ENCODE measurements around the gene HAUS7.

HAUS7 gene

GRCh38 chrX:153491918-153492317 lies 21.5 kb upstream of the HAUS7 start:
- Histone ChIP-seq H3K27ac (ENCODE audit: low read depth, low read length) (no peak overlapping the region), H2AFZ (ENCODE audit: low read length, unreplicated experiment) (no peak overlapping the region), H3K79me2 (ENCODE audit: control insufficient read depth, insufficient read depth, low read length, unreplicated experiment) (peaks cover 19% of the 10 kb centered on the region), H3K4me3 (ENCODE audit: low read depth, low read length) (no peak overlapping the region), H3K36me3 (ENCODE audit: insufficient read depth, low read length) (no peaks in the 10 kb centered on the region), H3K27me3 (ENCODE audit: insufficient read depth, low read length) (no peaks in the 10 kb centered on the region), H3K4me1 (ENCODE audit: control insufficient read depth, insufficient read depth, low read length, unreplicated experiment) (peaks cover 46% of the 10 kb centered on the region)

GRCh38 chrX:153491351-153491914 lies 21.1 kb upstream of the HAUS7 start:
- Histone ChIP-seq H3K36me3 (ENCODE audit: insufficient read depth, low read length) (no peaks in the 10 kb centered on the region), H3K79me2 (ENCODE audit: control insufficient read depth, insufficient read depth, low read length, unreplicated experiment) (peaks cover 17% of the 10 kb centered on the region), H3K27ac (ENCODE audit: low read depth, low read length) (no peak overlapping the region), H3K27me3 (ENCODE audit: insufficient read depth, low read length) (no peaks in the 10 kb centered on the region), H3K4me3 (ENCODE audit: low read depth, low read length) (no peak overlapping the region), H2AFZ (ENCODE audit: low read length, unreplicated experiment) (no peak overlapping the region), H3K4me1 (ENCODE audit: control insufficient read depth, insufficient read depth, low read length, unreplicated experiment) (peaks cover 47% of the 10 kb centered on the region)

- H3K4me1 ChIP-seq (ENCODE audit: control insufficient read depth, insufficient read depth, low read length, unreplicated experiment): peaks cover 44% of the 10 kb centered on the region
- H3K27ac ChIP-seq (ENCODE audit: low read depth, low read length): no peak overlapping the region
- H3K4me3 ChIP-seq (ENCODE audit: low read depth, low read length): no peak overlapping the region
- no peak overlapping the region for H2AFZ ChIP-seq (ENCODE audit: low read length, unreplicated experiment)
- no peaks in the 10 kb centered on the region for H3K36me3 ChIP-seq (ENCODE audit: insufficient read depth, low read length)
- H3K27me3 ChIP-seq (ENCODE audit: insufficient read depth, low read length): no peaks in the 10 kb centered on the region
- peaks cover 6% of the 10 kb centered on the region for H3K79me2 ChIP-seq (ENCODE audit: control insufficient read depth, insufficient read depth, low read length, unreplicated experiment)
These were observed 20.0 kb upstream of the HAUS7 start for GRCh38 chrX:153490217-153490930.

DNA sequence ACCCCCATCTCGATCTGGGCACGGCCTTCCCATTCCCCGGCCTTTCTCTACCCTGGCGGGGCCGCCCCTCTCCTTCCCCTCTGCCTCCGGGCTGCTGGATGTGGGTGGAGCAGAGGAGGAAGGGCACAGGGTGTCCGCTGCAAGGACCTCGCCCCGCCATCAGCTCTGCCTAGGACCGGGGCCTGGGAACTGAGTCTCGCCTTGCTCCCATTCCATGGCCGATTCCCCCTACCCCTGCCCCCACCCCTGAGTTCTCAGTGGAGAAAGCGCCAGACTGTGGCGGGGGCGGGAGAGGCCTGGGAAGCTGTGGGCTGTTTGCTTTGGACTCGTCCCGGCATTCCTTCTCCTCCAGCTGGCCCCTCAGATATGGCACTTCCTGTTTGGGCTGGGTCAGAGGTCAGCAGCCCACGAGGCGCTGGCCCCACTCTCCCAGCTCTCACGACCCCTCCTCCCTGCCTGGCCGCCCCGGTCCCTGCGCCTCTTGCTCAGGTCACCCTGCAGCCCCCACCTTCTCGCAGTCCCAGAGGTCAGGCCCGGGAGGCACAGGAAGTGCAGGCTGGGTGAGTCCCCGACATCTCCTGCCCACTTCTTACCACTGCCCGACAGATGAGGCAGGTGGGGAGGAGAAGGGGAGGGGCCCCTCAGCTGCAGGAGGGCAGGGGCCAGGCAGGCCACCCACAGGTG lies 18.0 kb upstream of the HAUS7 start:
- Histone ChIP-seq H3K27me3 (ENCODE audit: insufficient read depth, low read length) (no peaks in the 10 kb centered on the region), H3K36me3 (ENCODE audit: insufficient read depth, low read length) (no peaks in the 10 kb centered on the region), H3K27ac (ENCODE audit: low read depth, low read length) (peak overlapping the region; percentile 72), H3K4me1 (ENCODE audit: control insufficient read depth, insufficient read depth, low read length, unreplicated experiment) (peaks cover 34% of the 10 kb centered on the region), H3K4me3 (ENCODE audit: low read depth, low read length) (peak overlapping the region; percentile 45), H3K79me2 (ENCODE audit: control insufficient read depth, insufficient read depth, low read length, unreplicated experiment) (no peaks in the 10 kb centered on the region), H2AFZ (ENCODE audit: low read length, unreplicated experiment) (peak overlapping the region; percentile 38)

- Histone ChIP-seq H3K4me3 (ENCODE audit: low read depth, low read length) (peak overlapping the region; percentile 45), H3K4me1 (ENCODE audit: control insufficient read depth, insufficient read depth, low read length, unreplicated experiment) (peaks cover 30% of the 10 kb centered on the region), H3K27ac (ENCODE audit: low read depth, low read length) (peak overlapping the region; percentile 72)
These were observed 17.3 kb upstream of the HAUS7 start for GRCh38 chrX:153487590-153488071.

GRCh38 chrX:153486171-153486570 lies 15.8 kb upstream of the HAUS7 start:
- Histone ChIP-seq H3K79me2 (ENCODE audit: control insufficient read depth, insufficient read depth, low read length, unreplicated experiment) (no peaks in the 10 kb centered on the region), H3K27me3 (ENCODE audit: insufficient read depth, low read length) (no peaks in the 10 kb centered on the region), H3K4me3 (ENCODE audit: low read depth, low read length) (no peak overlapping the region), H3K4me1 (ENCODE audit: control insufficient read depth, insufficient read depth, low read length, unreplicated experiment) (peaks cover 25% of the 10 kb centered on the region), H3K36me3 (ENCODE audit: insufficient read depth, low read length) (no peaks in the 10 kb centered on the region), H3K27ac (ENCODE audit: low read depth, low read length) (no peak overlapping the region), H2AFZ (ENCODE audit: low read length, unreplicated experiment) (no peak overlapping the region)

More at GRCh38 chrX:153487590-153488071, 17.3 kb upstream of the HAUS7 start:
- H2AFZ ChIP-seq (ENCODE audit: low read length, unreplicated experiment): peak overlapping the region; percentile 38
- H3K27me3 ChIP-seq (ENCODE audit: insufficient read depth, low read length): no peaks in the 10 kb centered on the region
- no peaks in the 10 kb centered on the region for H3K79me2 ChIP-seq (ENCODE audit: control insufficient read depth, insufficient read depth, low read length, unreplicated experiment)
- H3K36me3 ChIP-seq (ENCODE audit: insufficient read depth, low read length): no peaks in the 10 kb centered on the region

- Histone ChIP-seq H3K4me3 (ENCODE audit: low read depth, low read length) (no peak overlapping the region), H3K27ac (ENCODE audit: low read depth, low read length) (no peak overlapping the region), H3K4me1 (ENCODE audit: control insufficient read depth, insufficient read depth, low read length, unreplicated experiment) (peaks cover 25% of the 10 kb centered on the region), H3K27me3 (ENCODE audit: insufficient read depth, low read length) (no peaks in the 10 kb centered on the region), H2AFZ (ENCODE audit: low read length, unreplicated experiment) (no peak overlapping the region), H3K79me2 (ENCODE audit: control insufficient read depth, insufficient read depth, low read length, unreplicated experiment) (no peaks in the 10 kb centered on the region), H3K36me3 (ENCODE audit: insufficient read depth, low read length) (no peaks in the 10 kb centered on the region)
These were observed 15.2 kb upstream of the HAUS7 start for GRCh38 chrX:153485396-153486080.

DNA sequence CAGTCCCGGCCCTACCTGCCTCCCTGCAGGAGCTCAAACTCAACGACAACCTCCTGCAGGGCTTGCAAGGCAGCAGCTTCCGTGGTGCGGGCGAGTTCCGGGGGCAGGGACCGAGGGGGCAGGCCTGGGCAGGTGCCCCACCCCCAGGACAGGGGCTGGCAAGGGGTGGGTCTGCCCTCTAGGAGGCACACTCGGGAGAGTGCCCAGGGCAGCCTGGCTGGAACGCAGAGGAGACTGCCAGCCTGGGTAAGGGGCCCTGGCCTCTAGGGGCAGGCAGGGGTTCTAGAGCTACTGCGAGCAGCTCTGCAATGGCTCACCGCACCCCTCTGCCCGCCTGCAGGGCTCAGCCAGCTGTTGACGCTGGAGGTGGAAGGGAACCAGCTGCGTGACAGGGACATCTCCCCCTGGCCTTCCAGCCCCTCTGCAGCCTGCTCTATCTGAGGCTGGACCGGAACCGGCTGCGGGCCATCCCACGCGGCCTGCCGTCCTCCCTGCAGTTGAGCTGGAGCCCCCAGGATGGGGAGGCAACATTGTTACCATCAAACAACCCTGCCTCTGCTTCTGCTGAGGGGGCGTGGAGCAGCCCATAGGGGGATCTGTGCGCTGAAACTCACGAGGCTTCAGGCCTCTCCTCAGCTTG lies 12.1 kb upstream of the HAUS7 start:
- H2AFZ ChIP-seq (ENCODE audit: low read length, unreplicated experiment): no peak overlapping the region
- no peaks in the 10 kb centered on the region for H3K27me3 ChIP-seq (ENCODE audit: insufficient read depth, low read length)
- H3K27ac ChIP-seq (ENCODE audit: low read depth, low read length): no peak overlapping the region
- H3K4me3 ChIP-seq (ENCODE audit: low read depth, low read length): no peak overlapping the region
- H3K4me1 ChIP-seq (ENCODE audit: control insufficient read depth, insufficient read depth, low read length, unreplicated experiment): peaks cover 10% of the 10 kb centered on the region
- H3K79me2 ChIP-seq (ENCODE audit: control insufficient read depth, insufficient read depth, low read length, unreplicated experiment): no peaks in the 10 kb centered on the region
- no peaks in the 10 kb centered on the region for H3K36me3 ChIP-seq (ENCODE audit: insufficient read depth, low read length)

- H3K4me3 ChIP-seq (ENCODE audit: low read depth, low read length): no peak overlapping the region
- H3K27me3 ChIP-seq (ENCODE audit: insufficient read depth, low read length): no peaks in the 10 kb centered on the region
- H2AFZ ChIP-seq (ENCODE audit: low read length, unreplicated experiment): no peak overlapping the region
- no peak overlapping the region for H3K27ac ChIP-seq (ENCODE audit: low read depth, low read length)
- H3K79me2 ChIP-seq (ENCODE audit: control insufficient read depth, insufficient read depth, low read length, unreplicated experiment): no peaks in the 10 kb centered on the region
- H3K4me1 ChIP-seq (ENCODE audit: control insufficient read depth, insufficient read depth, low read length, unreplicated experiment): peaks cover 18% of the 10 kb centered on the region
- H3K36me3 ChIP-seq (ENCODE audit: insufficient read depth, low read length): no peaks in the 10 kb centered on the region
These were observed 10.7 kb upstream of the HAUS7 start for GRCh38 chrX:153481043-153481442.

- peaks cover 34% of the 10 kb centered on the region for H3K4me1 ChIP-seq (ENCODE audit: control insufficient read depth, insufficient read depth, low read length, unreplicated experiment)
- H3K4me3 ChIP-seq (ENCODE audit: low read depth, low read length): no peak overlapping the region
- H2AFZ ChIP-seq (ENCODE audit: low read length, unreplicated experiment): no peak overlapping the region
- H3K36me3 ChIP-seq (ENCODE audit: insufficient read depth, low read length): no peaks in the 10 kb centered on the region
- no peak overlapping the region for H3K27ac ChIP-seq (ENCODE audit: low read depth, low read length)
- H3K79me2 ChIP-seq (ENCODE audit: control insufficient read depth, insufficient read depth, low read length, unreplicated experiment): no peaks in the 10 kb centered on the region
- no peaks in the 10 kb centered on the region for H3K27me3 ChIP-seq (ENCODE audit: insufficient read depth, low read length)
These were observed 8.4 kb upstream of the HAUS7 start for GRCh38 chrX:153478746-153479145.
